GM23338 (cell line): ENCODE results near the gene CADPS. TPM values are rescaled to one million over a fixed set of nuclear protein-coding genes. Genes with fewer than 3 reads are reported as not detected.

Experiments
- ATAC-seq: fragments of 200-7000 bp; cut with Tn5 transposase; 3 replicates; pipeline ENCODE4 v1.9.1; 2020
- DNase-seq: peaks from one replicate; pipeline ENCODE4 v3.0.0-alpha.2; 2015; ENCODE audit warnings: low spot score
- H2AFZ ChIP-seq: fragments of 200-600 bp; sonication (generic); 2 replicates; pipeline ENCODE4 v1.8.0; 2016; ENCODE audit warnings: antibody characterized with exemption, mild to moderate bottlenecking, moderate library complexity
- H3F3A ChIP-seq: fragments of 200-600 bp; sonication (generic); replicated peaks from 2 replicates; pipeline ENCODE4 v1.8.0; 2017; ENCODE audit warnings: antibody characterized with exemption, mixed run types, low read depth
- H3K27ac ChIP-seq: fragments of 200-600 bp; sonication (generic); 2 replicates; pipeline ENCODE4 v1.6.1; 2016; ENCODE audit warnings: low read depth
- H3K27me3 ChIP-seq: fragments of 200-600 bp; sonication (generic); 2 replicates; pipeline ENCODE4 v1.8.0; 2016; ENCODE audit warnings: mild to moderate bottlenecking, mixed run types, moderate library complexity; ENCODE audit not compliant: insufficient read depth
- H3K36me3 ChIP-seq: fragments of 200-600 bp; sonication (generic); 2 replicates; pipeline ENCODE4 v1.8.0; 2016; ENCODE audit warnings: mild to moderate bottlenecking; ENCODE audit not compliant: insufficient read depth
- H3K4me1 ChIP-seq: fragments of 200-600 bp; sonication (generic); 2 replicates; pipeline ENCODE4 v1.8.0; 2016; ENCODE audit warnings: mild to moderate bottlenecking, moderate library complexity; ENCODE audit not compliant: insufficient read depth
- H3K4me2 ChIP-seq: fragments of 200-600 bp; sonication (generic); 2 replicates; pipeline ENCODE4 v1.7.1; 2017; ENCODE audit warnings: mixed run types
- H3K4me3 ChIP-seq: fragments of 200-600 bp; sonication (generic); 2 replicates; pipeline ENCODE4 v1.6.1; 2016; ENCODE audit warnings: mixed run types
- H3K79me2 ChIP-seq: fragments of 200-600 bp; sonication (generic); replicated peaks from 2 replicates; pipeline ENCODE4 v1.8.0; 2017; ENCODE audit warnings: mild to moderate bottlenecking; ENCODE audit not compliant: insufficient read depth
- H3K9me2 ChIP-seq: fragments of 200-600 bp; sonication (generic); 2 replicates; pipeline ENCODE4 v1.8.0; 2017; ENCODE audit not compliant: insufficient read depth
- H4K20me1 ChIP-seq: fragments of 200-600 bp; sonication (generic); replicated peaks from 2 replicates; pipeline ENCODE4 v1.8.0; 2017; ENCODE audit warnings: mild to moderate bottlenecking; ENCODE audit not compliant: insufficient read depth
- H3K27ac Mint-ChIP-seq: 2 replicates; pipeline ENCODE4 v1.8.0; 2020; ENCODE audit warnings: inconsistent platforms, mild to moderate bottlenecking, moderate library complexity, mixed read lengths
- H3K27me3 Mint-ChIP-seq: 3 replicates; pipeline ENCODE4 v1.8.0; 2022; ENCODE audit warnings: low read depth, mild to moderate bottlenecking, moderate library complexity, mixed read lengths, inconsistent platforms; ENCODE audit not compliant: insufficient read depth, poor library complexity
- H3K36me3 Mint-ChIP-seq: 3 replicates; pipeline ENCODE4 v1.8.0; 2021; ENCODE audit warnings: low read depth, mild to moderate bottlenecking, inconsistent platforms, moderate library complexity, mixed read lengths
- H3K4me1 Mint-ChIP-seq: 3 replicates; pipeline ENCODE4 v1.8.0; 2020; ENCODE audit warnings: mild to moderate bottlenecking, inconsistent platforms, mixed read lengths
- H3K4me3 Mint-ChIP-seq: 3 replicates; pipeline ENCODE4 v1.8.0; 2021; ENCODE audit warnings: moderate library complexity, mild to moderate bottlenecking, inconsistent platforms, mixed read lengths
- H3K9me3 Mint-ChIP-seq: 3 replicates; pipeline ENCODE4 v1.8.0; 2020; ENCODE audit warnings: moderate library complexity, mild to moderate bottlenecking, inconsistent platforms, mixed read lengths
- CTCF ChIP-seq, 2 experiments: fragments of 200-600 bp in 1 of 2; sonication (generic) in 1 of 2; conservative IDR thresholded peaks; 2 replicates each; pipeline versions ENCODE4 v1.5.1 to v1.6.1; 2016 to 2017; ENCODE audit warnings: antibody characterized with exemption in 2 of 2, low read depth in 2 of 2, mild to moderate bottlenecking in 2 of 2, moderate library complexity in 1 of 2
- ETS1 ChIP-seq: IDR thresholded peaks from 2 replicates; pipeline ENCODE4 v1.6.1; 2016; ENCODE audit warnings: antibody characterized with exemption
- EZH2phosphoT487 ChIP-seq: fragments of 200-600 bp; sonication (generic); IDR thresholded peaks from one replicate; pipeline ENCODE4 v1.8.1; 2018; ENCODE audit warnings: antibody characterized with exemption; ENCODE audit not compliant: unreplicated experiment
- JUNB ChIP-seq: IDR thresholded peaks from one replicate; pipeline ENCODE4 v1.6.1; 2016; ENCODE audit warnings: antibody characterized with exemption; ENCODE audit not compliant: unreplicated experiment
- POLR2AphosphoS5 ChIP-seq: IDR thresholded peaks from 2 replicates; pipeline ENCODE4 v1.6.1; 2016; ENCODE audit warnings: antibody characterized with exemption, low read depth
- REST ChIP-seq: IDR thresholded peaks from one replicate; pipeline ENCODE4 v1.6.1; 2018; ENCODE audit warnings: antibody characterized with exemption; ENCODE audit not compliant: unreplicated experiment
- ZNF331 ChIP-seq: fragments of 250-450 bp; sonication (Bioruptor Pico); IDR thresholded peaks from 2 replicates; pipeline ENCODE4 v1.5.0; 2020; ENCODE audit warnings: low read depth, mild to moderate bottlenecking, moderate library complexity
- ZNF462 ChIP-seq: fragments of 250-450 bp; sonication (Bioruptor Pico); IDR thresholded peaks from 2 replicates; pipeline ENCODE4 v1.5.0; 2020; ENCODE audit warnings: mild to moderate bottlenecking, moderate library complexity
- polyA plus RNA-seq: library from polyadenylated mRNA; unstranded; fragments of >200 nt; fragmentation: Nextera tagmentation; extraction: Ambion mirVana; gene quantifications from 2 replicates; pipeline ENCODE4 v1.2.1, GENCODE V29; 2016
- total RNA-seq: library from RNA; depleted of rRNA; stranded (reverse); fragments of >200 nt; shearing (Covaris generic); gene quantifications from 2 replicates; pipeline ENCODE4 v1.2.3, GENCODE V29; 2014

Gene CADPS
- total and polyA plus RNA-seq, 2 experiments from 2014 or later, result 14.7 to 22.0 TPM

GRCh38 chr3:62414786-62415185 lies 460.4 kb downstream of the CADPS start:
- Histone ChIP-seq H3K36me3 (no peaks in the 10 kb centered on the region), H3F3A (no peaks in the 10 kb centered on the region), H3K27ac (peak overlapping the region; percentile 67; the same call in 1 of the 2 replicates), H4K20me1 (no peaks in the 10 kb centered on the region), H3K4me1 (peaks cover 24% of the 10 kb centered on the region), H3K4me2 (peak overlapping the region; percentile 71), H3K4me3 (peak overlapping the region; percentile 44), H3K9me2 (peaks cover 9% of the 10 kb centered on the region), H3K27me3 (no peaks in the 10 kb centered on the region), H3K79me2 (no peaks in the 10 kb centered on the region), H2AFZ (no peak overlapping the region)
- Mint-ChIP-seq H3K27me3 (peaks cover 4% of the 10 kb centered on the region), H3K27ac (peak overlapping the region; percentile 93), H3K4me1 (peaks cover 39% of the 10 kb centered on the region), H3K9me3 (no peaks in the 10 kb centered on the region), H3K4me3 (peak overlapping the region; percentile 70), H3K36me3 (no peaks in the 10 kb centered on the region)
- DNase-seq, result peak; percentile 71
- peak; percentile 69 for ATAC-seq
- TF ChIP-seq ZNF462 (CRISPR knock-in tag) (no peak), ETS1 (0 out of 2 replicates have a peak, but pooled peaks have one; percentile 23)

- no peak overlapping the region for H3K27ac Mint-ChIP-seq
- no peak for ATAC-seq
- Histone ChIP-seq H3K27ac (no peak overlapping the region), H3K4me2 (no peak overlapping the region), H3K79me2 (no peaks in the 10 kb centered on the region), H3K27me3 (no peaks in the 10 kb centered on the region), H3K4me3 (no peak overlapping the region), H4K20me1 (no peaks in the 10 kb centered on the region), H3F3A (no peaks in the 10 kb centered on the region), H3K9me2 (peaks cover 9% of the 10 kb centered on the region), H3K36me3 (no peaks in the 10 kb centered on the region), H3K4me1 (peaks cover 24% of the 10 kb centered on the region), H2AFZ (no peak overlapping the region)
- peaks cover 37% of the 10 kb centered on the region for H3K4me1 Mint-ChIP-seq
- H3K9me3 Mint-ChIP-seq, result no peaks in the 10 kb centered on the region
- no peaks in the 10 kb centered on the region for H3K36me3 Mint-ChIP-seq
- H3K27me3 Mint-ChIP-seq, result peaks cover 4% of the 10 kb centered on the region
- no peak for DNase-seq
- peak overlapping the region; percentile 25; the same call in 1 of the 3 replicates for H3K4me3 Mint-ChIP-seq
- TF ChIP-seq REST (no peak), ZNF331 (CRISPR knock-in tag) (no peak), CTCF (conservative IDR thresholded peaks at IDR 0.05; ENCODE audit: low read depth in 2 of 2) (no peak), POLR2AphosphoS5 (no peak), JUNB (no peak), EZH2phosphoT487 (no peak)
These were observed 461.5 kb downstream of the CADPS start for GRCh38 chr3:62413687-62414086.
